ENCODE results near the gene RGS6. TPM values are rescaled to one million over a fixed set of nuclear protein-coding genes. Genes with fewer than 3 reads are reported as not detected.

Gene RGS6
- total RNA-seq, 1 donor from 2014 or later = 5.1 TPM

DNA sequence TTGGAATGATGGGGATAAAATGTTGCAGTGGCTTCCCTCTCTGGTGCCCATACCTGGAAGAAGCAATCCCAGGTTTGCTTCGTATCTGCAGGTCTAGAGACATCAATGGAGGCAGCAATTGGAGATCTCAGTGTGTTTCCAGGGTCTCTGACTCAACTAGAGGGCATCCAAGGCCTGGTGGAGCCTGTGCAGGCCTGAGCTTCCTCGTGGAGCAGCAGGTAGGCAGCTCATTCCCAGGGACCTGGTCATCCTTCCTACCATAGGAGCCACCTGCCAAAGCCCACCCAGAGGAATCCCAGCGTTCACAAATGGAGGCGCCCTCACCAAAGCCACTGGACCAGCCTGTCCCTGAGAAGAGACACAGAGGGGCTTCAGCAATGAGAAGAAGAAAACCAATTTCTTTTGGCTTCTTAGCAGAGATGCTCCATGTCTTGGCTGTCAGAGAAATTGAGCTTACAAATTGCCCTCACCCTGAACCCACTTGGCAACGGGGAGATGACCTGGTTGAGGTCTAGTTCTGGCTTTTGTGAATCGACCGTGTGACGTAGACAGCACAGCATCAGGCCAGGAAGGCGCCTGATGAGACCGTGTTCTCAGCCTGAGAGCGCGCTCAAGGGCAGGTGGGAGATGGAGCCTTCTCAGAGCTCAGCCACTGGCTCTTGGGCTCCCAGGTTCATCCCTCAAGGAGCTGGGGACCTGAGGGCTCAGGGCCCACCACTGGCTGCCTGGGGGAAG lies 678.0 kb downstream of the RGS6 start:
- Mint-ChIP-seq H3K27ac (no peak overlapping the region), H3K9me3 (ENCODE audit: low read depth) (no peaks in the 10 kb centered on the region), H3K4me3 (ENCODE audit: low read depth) (no peak overlapping the region), H3K27me3 (peaks cover 20% of the 10 kb centered on the region), H3K4me1 (ENCODE audit: low read depth) (no peaks in the 10 kb centered on the region), H3K36me3 (ENCODE audit: insufficient read depth) (no peaks in the 10 kb centered on the region)
- no peak for DNase-seq (ENCODE audit: low spot score, unreplicated experiment)
- TF ChIP-seq, protein P1, sequence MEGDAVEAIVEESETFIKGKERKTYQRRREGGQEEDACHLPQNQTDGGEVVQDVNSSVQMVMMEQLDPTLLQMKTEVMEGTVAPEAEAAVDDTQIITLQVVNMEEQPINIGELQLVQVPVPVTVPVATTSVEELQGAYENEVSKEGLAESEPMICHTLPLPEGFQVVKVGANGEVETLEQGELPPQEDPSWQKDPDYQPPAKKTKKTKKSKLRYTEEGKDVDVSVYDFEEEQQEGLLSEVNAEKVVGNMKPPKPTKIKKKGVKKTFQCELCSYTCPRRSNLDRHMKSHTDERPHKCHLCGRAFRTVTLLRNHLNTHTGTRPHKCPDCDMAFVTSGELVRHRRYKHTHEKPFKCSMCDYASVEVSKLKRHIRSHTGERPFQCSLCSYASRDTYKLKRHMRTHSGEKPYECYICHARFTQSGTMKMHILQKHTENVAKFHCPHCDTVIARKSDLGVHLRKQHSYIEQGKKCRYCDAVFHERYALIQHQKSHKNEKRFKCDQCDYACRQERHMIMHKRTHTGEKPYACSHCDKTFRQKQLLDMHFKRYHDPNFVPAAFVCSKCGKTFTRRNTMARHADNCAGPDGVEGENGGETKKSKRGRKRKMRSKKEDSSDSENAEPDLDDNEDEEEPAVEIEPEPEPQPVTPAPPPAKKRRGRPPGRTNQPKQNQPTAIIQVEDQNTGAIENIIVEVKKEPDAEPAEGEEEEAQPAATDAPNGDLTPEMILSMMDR (IDR thresholded peaks at IDR 0.05; ENCODE audit: unreplicated experiment) = no peak

DNA sequence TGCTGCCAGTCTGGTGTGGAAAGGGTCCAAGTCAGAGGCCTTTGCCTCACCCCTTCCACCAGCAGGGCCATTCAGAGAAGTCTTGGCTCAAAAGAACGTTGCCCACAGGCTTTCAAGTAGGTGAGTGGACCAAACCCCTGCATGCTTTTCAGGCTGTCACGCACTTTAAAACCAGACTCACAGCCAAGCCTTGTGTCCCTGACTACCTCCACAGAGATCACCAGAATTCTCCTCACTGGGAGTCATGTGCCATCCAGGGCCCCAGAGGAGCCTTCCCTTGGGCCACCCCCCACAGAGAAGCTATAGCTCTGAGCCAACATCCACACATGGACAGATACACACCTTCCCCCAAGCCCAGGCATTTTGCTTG lies 678.6 kb downstream of the RGS6 start:
- TF ChIP-seq, protein P1 (IDR thresholded peaks at IDR 0.05; ENCODE audit: unreplicated experiment) = no peak
- Mint-ChIP-seq H3K36me3 (ENCODE audit: insufficient read depth) (no peaks in the 10 kb centered on the region), H3K4me1 (ENCODE audit: low read depth) (no peaks in the 10 kb centered on the region), H3K4me3 (ENCODE audit: low read depth) (no peak overlapping the region), H3K27me3 (peaks cover 20% of the 10 kb centered on the region), H3K27ac (no peak overlapping the region), H3K9me3 (ENCODE audit: low read depth) (no peaks in the 10 kb centered on the region)
- DNase-seq (ENCODE audit: low spot score, unreplicated experiment) = peak; percentile 2

DNA sequence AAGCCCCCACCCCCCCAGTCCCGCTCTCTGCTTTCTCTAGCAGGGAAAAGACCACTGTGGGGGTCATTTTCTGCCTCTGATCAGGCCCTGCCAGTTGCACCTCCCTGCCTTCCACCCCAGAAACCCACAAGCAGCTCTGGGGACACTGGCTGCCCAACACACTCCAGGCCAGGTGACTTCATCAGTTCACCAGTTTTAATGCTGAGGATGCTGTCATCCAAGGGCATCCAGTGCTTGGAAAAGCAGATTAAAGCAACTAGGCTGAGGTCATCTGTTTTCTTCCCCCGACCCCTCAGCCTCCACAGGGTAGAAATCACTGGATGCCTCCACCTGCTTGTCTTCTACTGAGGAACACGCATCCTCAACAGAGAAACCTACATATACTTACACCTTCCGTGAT lies 679.3 kb downstream of the RGS6 start:
- H3K4me1 Mint-ChIP-seq (ENCODE audit: low read depth) = no peaks in the 10 kb centered on the region
- no peaks in the 10 kb centered on the region for H3K9me3 Mint-ChIP-seq (ENCODE audit: low read depth)
- H3K4me3 Mint-ChIP-seq (ENCODE audit: low read depth) = no peak overlapping the region
- TF ChIP-seq, protein P1 (IDR thresholded peaks at IDR 0.05; ENCODE audit: unreplicated experiment) = no peak
- no peaks in the 10 kb centered on the region for H3K36me3 Mint-ChIP-seq (ENCODE audit: insufficient read depth)
- H3K27ac Mint-ChIP-seq = no peak overlapping the region
- H3K27me3 Mint-ChIP-seq = peaks cover 20% of the 10 kb centered on the region
- DNase-seq (ENCODE audit: low spot score, unreplicated experiment) = no peak

DNA sequence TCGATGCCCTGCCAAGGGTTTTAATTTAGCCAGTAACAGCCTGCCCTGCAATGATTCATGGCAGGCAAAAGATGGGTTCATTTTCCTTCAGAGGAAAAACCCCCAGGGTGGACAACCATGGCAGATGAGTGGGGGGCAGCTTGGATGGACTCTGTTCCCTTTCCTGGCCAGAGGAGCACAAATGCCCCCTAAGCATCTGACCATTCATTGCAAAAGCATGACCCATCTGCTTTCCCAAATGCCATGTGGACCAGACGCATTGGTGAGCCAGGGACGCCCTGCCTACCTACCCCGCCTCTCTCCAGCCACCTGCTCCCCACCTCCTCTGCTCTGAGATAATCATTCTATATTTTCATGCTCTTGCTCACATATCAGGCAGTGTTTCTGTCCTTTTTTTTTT lies 679.8 kb downstream of the RGS6 start:
- TF ChIP-seq, protein P1 (IDR thresholded peaks at IDR 0.05; ENCODE audit: unreplicated experiment) = no peak
- Mint-ChIP-seq H3K36me3 (ENCODE audit: insufficient read depth) (no peaks in the 10 kb centered on the region), H3K4me1 (ENCODE audit: low read depth) (no peaks in the 10 kb centered on the region), H3K27ac (no peak overlapping the region), H3K9me3 (ENCODE audit: low read depth) (no peaks in the 10 kb centered on the region), H3K4me3 (ENCODE audit: low read depth) (no peak overlapping the region), H3K27me3 (peaks cover 20% of the 10 kb centered on the region)
- no peak for DNase-seq (ENCODE audit: low spot score, unreplicated experiment)

DNA sequence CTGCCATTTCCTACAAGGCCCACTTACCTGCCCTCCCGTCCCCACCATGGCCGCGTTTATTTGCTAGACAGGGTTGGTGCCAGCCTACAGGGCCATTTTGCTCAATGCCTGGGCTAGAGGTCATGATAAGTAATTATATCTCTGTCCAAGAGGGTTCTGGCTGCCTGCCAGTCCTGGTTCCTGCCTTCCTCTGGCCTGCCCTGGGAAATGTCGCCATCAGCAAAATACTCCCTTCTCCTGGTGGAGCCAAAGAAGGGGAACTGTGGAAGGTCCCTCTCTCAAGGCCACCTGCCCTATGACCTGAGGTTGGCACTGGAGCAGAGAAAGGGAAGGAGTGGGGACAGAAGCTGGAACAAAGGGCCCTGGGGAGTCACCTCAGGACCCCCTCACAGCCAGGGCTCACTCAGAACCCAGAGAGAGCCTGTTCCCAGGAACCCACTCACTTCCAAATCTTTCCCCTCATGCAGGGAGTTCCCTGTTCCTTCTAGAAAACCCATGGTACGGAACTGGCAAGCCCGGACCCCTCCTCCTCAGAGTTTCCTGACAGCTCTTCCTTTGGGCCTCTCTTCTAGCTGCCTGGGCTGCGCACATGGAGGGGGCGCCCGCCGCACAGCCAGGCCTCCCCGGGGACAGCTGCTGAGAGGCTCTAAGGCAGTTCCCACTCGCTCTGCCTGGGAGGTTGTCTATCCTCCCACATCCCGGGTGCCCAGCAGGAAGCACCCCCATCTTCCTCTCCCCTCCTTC lies 681.2 kb downstream of the RGS6 start:
- peak; percentile 4 for DNase-seq (ENCODE audit: low spot score, unreplicated experiment)
- TF ChIP-seq, protein P1 (IDR thresholded peaks at IDR 0.05; ENCODE audit: unreplicated experiment) = no peak
- H3K9me3 Mint-ChIP-seq (ENCODE audit: low read depth) = no peaks in the 10 kb centered on the region
- H3K4me1 Mint-ChIP-seq (ENCODE audit: low read depth) = peaks cover 9% of the 10 kb centered on the region
- H3K4me3 Mint-ChIP-seq (ENCODE audit: low read depth) = no peak overlapping the region
- no peaks in the 10 kb centered on the region for H3K36me3 Mint-ChIP-seq (ENCODE audit: insufficient read depth)
- H3K27ac Mint-ChIP-seq = no peak overlapping the region
- peaks cover 19% of the 10 kb centered on the region for H3K27me3 Mint-ChIP-seq

Measured in progenitor cell of endocrine pancreas (in vitro differentiated cells).